Endodermal cell (in vitro differentiated cells): ENCODE results near the gene TRABD2B. TPM values are rescaled to one million over a fixed set of nuclear protein-coding genes. Genes with fewer than 3 reads are reported as not detected.

ENCODE experiments used
- DNase-seq: peaks from one replicate; pipeline ENCODE4 v3.0.0-alpha.2; 2017
- H3K27ac ChIP-seq: 2 replicates; pipeline ENCODE4 v1.5.1; 2013; ENCODE audit warnings: mild to moderate bottlenecking, low read depth, low read length, moderate library complexity
- H3K27me3 ChIP-seq: 2 replicates; pipeline ENCODE4 v1.6.1; 2013; ENCODE audit warnings: mild to moderate bottlenecking, low read length, moderate library complexity; ENCODE audit not compliant: insufficient read depth, control insufficient read depth, poor library complexity, severe bottlenecking
- H3K36me3 ChIP-seq: 2 replicates; pipeline ENCODE4 v1.7.0; 2013; ENCODE audit warnings: mild to moderate bottlenecking, low read length, moderate library complexity; ENCODE audit not compliant: control insufficient read depth, insufficient read depth
- H3K4me1 ChIP-seq: one replicate; pipeline ENCODE4 v1.7.0; 2013; ENCODE audit warnings: low read length; ENCODE audit not compliant: control insufficient read depth, insufficient read depth
- H3K4me3 ChIP-seq: 2 replicates; pipeline ENCODE4 v1.5.1; 2013; ENCODE audit warnings: mild to moderate bottlenecking, low read length, moderate library complexity
- H3K9ac ChIP-seq: 2 replicates; pipeline ENCODE4 v1.6.1; 2013; ENCODE audit warnings: mild to moderate bottlenecking, low read length, moderate library complexity; ENCODE audit not compliant: poor library complexity, severe bottlenecking; ENCODE audit errors: extremely low read depth
- H3K9me3 ChIP-seq: 2 replicates; pipeline ENCODE4 v1.6.1; 2013; ENCODE audit warnings: mild to moderate bottlenecking, low read length, moderate library complexity; ENCODE audit not compliant: control insufficient read depth
- H3K27ac Mint-ChIP-seq: 2 replicates; pipeline ENCODE4 v1.8.0; 2020; ENCODE audit warnings: mixed read lengths
- H3K27me3 Mint-ChIP-seq: 2 replicates; pipeline ENCODE4 v1.8.0; 2021; ENCODE audit warnings: mild to moderate bottlenecking, mixed read lengths; ENCODE audit not compliant: insufficient read depth
- H3K36me3 Mint-ChIP-seq: 2 replicates; pipeline ENCODE4 v1.8.0; 2020; ENCODE audit warnings: low read depth, mixed read lengths
- H3K4me1 Mint-ChIP-seq: 2 replicates; pipeline ENCODE4 v1.8.0; 2020; ENCODE audit warnings: mixed read lengths
- H3K4me3 Mint-ChIP-seq: 2 replicates; pipeline ENCODE4 v1.8.0; 2020; ENCODE audit warnings: mild to moderate bottlenecking, moderate library complexity, mixed read lengths
- H3K9me3 Mint-ChIP-seq: 2 replicates; pipeline ENCODE4 v1.8.0; 2020; ENCODE audit warnings: mild to moderate bottlenecking, mixed read lengths
- WGBS, 2 experiments: methylation state at CpG; one replicate each; pipeline versions ENCODE4 v1.1.5 to v1.1.7; 2013; ENCODE audit warnings: missing lambda C conversion rate in 2 of 2, mixed read lengths in 1 of 2; ENCODE audit not compliant: insufficient coverage in 1 of 2, insufficient read length in 1 of 2; 5-methylcytosine and 5-hydroxymethylcytosine counted together
- total RNA-seq, 2 donors: library from RNA; stranded (reverse); fragmentation: NEBNext Ultra II Directional in 1 of 2; extraction: Animal tissue kit (Norgen Biotek cat#: 25700) in 1 of 2; gene quantifications; 2 replicates in 1 of 2; 3 replicates in 1 of 2; pipeline ENCODE4 v1.2.1, GENCODE V29; 2021
- TF ChIP-seq, protein P1 (sequence below): fragments of 200-600 bp; sonication (generic); conservative IDR thresholded peaks from 2 replicates; pipeline ENCODE4 v1.5.0; 2021; ENCODE audit warnings: antibody characterized with exemption, mild to moderate bottlenecking

Gene TRABD2B
- total RNA-seq, 2 donors from 2014 or later, result 24.4 to 28.0 TPM

- Mint-ChIP-seq H3K9me3 (no peaks in the 10 kb centered on the region), H3K4me3 (no peak overlapping the region), H3K27me3 (no peaks in the 10 kb centered on the region), H3K27ac (no peak overlapping the region), H3K36me3 (peaks cover 37% of the 10 kb centered on the region), H3K4me1 (no peaks in the 10 kb centered on the region)
- DNase-seq, result no peak
- Histone ChIP-seq H3K9ac (no peak overlapping the region), H3K9me3 (no peaks in the 10 kb centered on the region), H3K4me3 (no peak overlapping the region), H3K27me3 (no peaks in the 10 kb centered on the region), H3K4me1 (peaks cover 8% of the 10 kb centered on the region), H3K27ac (no peak overlapping the region), H3K36me3 (peaks cover 35% of the 10 kb centered on the region)
- TF ChIP-seq, protein P1, sequence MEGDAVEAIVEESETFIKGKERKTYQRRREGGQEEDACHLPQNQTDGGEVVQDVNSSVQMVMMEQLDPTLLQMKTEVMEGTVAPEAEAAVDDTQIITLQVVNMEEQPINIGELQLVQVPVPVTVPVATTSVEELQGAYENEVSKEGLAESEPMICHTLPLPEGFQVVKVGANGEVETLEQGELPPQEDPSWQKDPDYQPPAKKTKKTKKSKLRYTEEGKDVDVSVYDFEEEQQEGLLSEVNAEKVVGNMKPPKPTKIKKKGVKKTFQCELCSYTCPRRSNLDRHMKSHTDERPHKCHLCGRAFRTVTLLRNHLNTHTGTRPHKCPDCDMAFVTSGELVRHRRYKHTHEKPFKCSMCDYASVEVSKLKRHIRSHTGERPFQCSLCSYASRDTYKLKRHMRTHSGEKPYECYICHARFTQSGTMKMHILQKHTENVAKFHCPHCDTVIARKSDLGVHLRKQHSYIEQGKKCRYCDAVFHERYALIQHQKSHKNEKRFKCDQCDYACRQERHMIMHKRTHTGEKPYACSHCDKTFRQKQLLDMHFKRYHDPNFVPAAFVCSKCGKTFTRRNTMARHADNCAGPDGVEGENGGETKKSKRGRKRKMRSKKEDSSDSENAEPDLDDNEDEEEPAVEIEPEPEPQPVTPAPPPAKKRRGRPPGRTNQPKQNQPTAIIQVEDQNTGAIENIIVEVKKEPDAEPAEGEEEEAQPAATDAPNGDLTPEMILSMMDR, result no peak
- WGBS, 2 experiments, result 92 to 97% methylated on average over 3 of the region's 3 CpGs
Measured at GRCh38 chr1:47779613-47780012, 217.6 kb downstream of the TRABD2B start.

DNA sequence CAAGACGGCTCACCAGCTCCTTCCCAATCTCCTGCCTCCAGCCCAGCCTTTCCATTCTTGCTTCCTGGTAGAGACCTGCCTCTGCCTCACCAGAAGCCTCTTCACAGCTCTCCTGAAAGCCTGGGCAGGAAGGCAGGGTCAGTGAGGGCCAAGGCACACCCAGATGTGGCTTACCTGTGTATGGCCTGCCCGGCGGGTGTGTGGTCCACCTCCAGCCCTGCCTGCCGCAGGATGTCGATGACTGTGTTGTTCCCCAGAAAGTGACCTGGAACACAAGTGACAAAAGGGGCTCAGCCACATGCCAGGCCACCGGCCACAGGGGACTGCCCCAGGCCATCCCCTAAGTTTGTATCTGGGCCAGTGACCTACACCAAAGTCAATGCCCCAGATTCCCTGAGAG lies 218.9 kb downstream of the TRABD2B start:
- H3K36me3 Mint-ChIP-seq, result peaks cover 44% of the 10 kb centered on the region
- no peak for DNase-seq
- TF ChIP-seq, protein P1, result no peak
- H3K9ac ChIP-seq, result no peak overlapping the region
- H3K36me3 ChIP-seq, result peaks cover 47% of the 10 kb centered on the region
- WGBS, 2 experiments, result 88 to 97% methylated on average over 6 of the region's 6 CpGs
- H3K9me3 Mint-ChIP-seq, result no peaks in the 10 kb centered on the region
- no peak overlapping the region for H3K4me3 Mint-ChIP-seq
- H3K4me3 ChIP-seq, result no peak overlapping the region
- H3K27me3 Mint-ChIP-seq, result no peaks in the 10 kb centered on the region
- H3K27ac Mint-ChIP-seq, result no peak overlapping the region
- no peak overlapping the region for H3K27ac ChIP-seq
- no peaks in the 10 kb centered on the region for H3K9me3 ChIP-seq
- no peaks in the 10 kb centered on the region for H3K4me1 Mint-ChIP-seq
- no peaks in the 10 kb centered on the region for H3K27me3 ChIP-seq
- peaks cover 8% of the 10 kb centered on the region for H3K4me1 ChIP-seq

- Mint-ChIP-seq H3K27me3 (no peaks in the 10 kb centered on the region), H3K36me3 (peaks cover 51% of the 10 kb centered on the region), H3K4me1 (no peaks in the 10 kb centered on the region), H3K27ac (no peak overlapping the region), H3K4me3 (no peak overlapping the region), H3K9me3 (no peaks in the 10 kb centered on the region)
- H3K9ac ChIP-seq, result no peak overlapping the region
- H3K36me3 ChIP-seq, result peaks cover 53% of the 10 kb centered on the region
- H3K4me1 ChIP-seq, result peaks cover 4% of the 10 kb centered on the region
- no peaks in the 10 kb centered on the region for H3K9me3 ChIP-seq
- no peaks in the 10 kb centered on the region for H3K27me3 ChIP-seq
- no peak overlapping the region for H3K4me3 ChIP-seq
- TF ChIP-seq, protein P1, result no peak
- 94 to 95% methylated on average over 6 of the region's 6 CpGs for WGBS, 2 experiments
- DNase-seq, result no peak
- H3K27ac ChIP-seq, result no peak overlapping the region
Measured at GRCh38 chr1:47777322-47777721, 219.9 kb downstream of the TRABD2B start.
